Nephron (organoid): ENCODE results near the gene DMWD.
"Not testable (repeated sequence)": the region's sequence is repeated elsewhere in the genome, so short reads cannot be mapped to it uniquely, and the experiment has no call there.

Source experiments
- H3K27ac Mint-ChIP-seq, 3 experiments: 2 replicates each; pipeline ENCODE4 v1.8.0; 2020; ENCODE audit warnings: mixed read lengths in 3 of 3, mild to moderate bottlenecking in 2 of 3, moderate library complexity in 1 of 3
- H3K27me3 Mint-ChIP-seq: 2 replicates; pipeline ENCODE4 v1.8.0; 2021; ENCODE audit warnings: low read depth, mild to moderate bottlenecking, moderate library complexity, mixed read lengths
- H3K36me3 Mint-ChIP-seq: 2 replicates; pipeline ENCODE4 v1.8.0; 2020; ENCODE audit warnings: low read depth, mixed read lengths
- H3K4me1 Mint-ChIP-seq: 2 replicates; pipeline ENCODE4 v1.8.0; 2020; ENCODE audit warnings: mixed read lengths
- H3K4me3 Mint-ChIP-seq, 3 experiments: 2 replicates each; pipeline ENCODE4 v1.8.0; 2020; ENCODE audit warnings: mild to moderate bottlenecking in 3 of 3, mixed read lengths in 3 of 3, moderate library complexity in 2 of 3
- H3K9me3 Mint-ChIP-seq: 2 replicates; pipeline ENCODE4 v1.8.0; 2020; ENCODE audit warnings: mixed read lengths
- TF ChIP-seq, protein P1 (sequence below), 3 experiments: fragments of 200-600 bp; sonication (generic); IDR thresholded peaks; one replicate each; pipeline ENCODE4 v1.5.0; 2021; ENCODE audit warnings: antibody characterized with exemption in 3 of 3; ENCODE audit not compliant: unreplicated experiment in 3 of 3

DMWD gene

DNA sequence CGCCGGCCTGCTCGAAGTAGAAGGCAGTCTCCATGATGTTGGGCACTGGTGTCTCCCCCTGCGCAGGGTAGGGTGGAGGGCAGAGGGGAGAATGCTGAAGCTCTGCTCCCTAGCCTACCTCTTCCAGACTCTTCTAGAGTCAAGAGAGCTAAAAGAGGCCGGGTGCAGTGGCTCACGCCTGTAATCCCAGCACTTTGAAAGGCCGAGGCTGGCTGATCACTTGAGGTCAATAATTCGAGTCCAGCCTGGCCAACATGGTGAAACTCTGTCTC is 12.2 kb upstream of the DMWD start:
- H3K4me1 Mint-ChIP-seq, result peaks cover 10% of the 10 kb centered on the region
- peaks cover 11% of the 10 kb centered on the region for H3K27me3 Mint-ChIP-seq
- TF ChIP-seq, protein P1, sequence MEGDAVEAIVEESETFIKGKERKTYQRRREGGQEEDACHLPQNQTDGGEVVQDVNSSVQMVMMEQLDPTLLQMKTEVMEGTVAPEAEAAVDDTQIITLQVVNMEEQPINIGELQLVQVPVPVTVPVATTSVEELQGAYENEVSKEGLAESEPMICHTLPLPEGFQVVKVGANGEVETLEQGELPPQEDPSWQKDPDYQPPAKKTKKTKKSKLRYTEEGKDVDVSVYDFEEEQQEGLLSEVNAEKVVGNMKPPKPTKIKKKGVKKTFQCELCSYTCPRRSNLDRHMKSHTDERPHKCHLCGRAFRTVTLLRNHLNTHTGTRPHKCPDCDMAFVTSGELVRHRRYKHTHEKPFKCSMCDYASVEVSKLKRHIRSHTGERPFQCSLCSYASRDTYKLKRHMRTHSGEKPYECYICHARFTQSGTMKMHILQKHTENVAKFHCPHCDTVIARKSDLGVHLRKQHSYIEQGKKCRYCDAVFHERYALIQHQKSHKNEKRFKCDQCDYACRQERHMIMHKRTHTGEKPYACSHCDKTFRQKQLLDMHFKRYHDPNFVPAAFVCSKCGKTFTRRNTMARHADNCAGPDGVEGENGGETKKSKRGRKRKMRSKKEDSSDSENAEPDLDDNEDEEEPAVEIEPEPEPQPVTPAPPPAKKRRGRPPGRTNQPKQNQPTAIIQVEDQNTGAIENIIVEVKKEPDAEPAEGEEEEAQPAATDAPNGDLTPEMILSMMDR (IDR thresholded peaks at IDR 0.05; ENCODE audit: unreplicated experiment in 3 of 3), result no peak
- no peaks in the 10 kb centered on the region for H3K9me3 Mint-ChIP-seq
- no peaks in the 10 kb centered on the region for H3K36me3 Mint-ChIP-seq
- no peak overlapping the region for H3K27ac Mint-ChIP-seq
- H3K4me3 Mint-ChIP-seq, result no peak overlapping the region

DNA sequence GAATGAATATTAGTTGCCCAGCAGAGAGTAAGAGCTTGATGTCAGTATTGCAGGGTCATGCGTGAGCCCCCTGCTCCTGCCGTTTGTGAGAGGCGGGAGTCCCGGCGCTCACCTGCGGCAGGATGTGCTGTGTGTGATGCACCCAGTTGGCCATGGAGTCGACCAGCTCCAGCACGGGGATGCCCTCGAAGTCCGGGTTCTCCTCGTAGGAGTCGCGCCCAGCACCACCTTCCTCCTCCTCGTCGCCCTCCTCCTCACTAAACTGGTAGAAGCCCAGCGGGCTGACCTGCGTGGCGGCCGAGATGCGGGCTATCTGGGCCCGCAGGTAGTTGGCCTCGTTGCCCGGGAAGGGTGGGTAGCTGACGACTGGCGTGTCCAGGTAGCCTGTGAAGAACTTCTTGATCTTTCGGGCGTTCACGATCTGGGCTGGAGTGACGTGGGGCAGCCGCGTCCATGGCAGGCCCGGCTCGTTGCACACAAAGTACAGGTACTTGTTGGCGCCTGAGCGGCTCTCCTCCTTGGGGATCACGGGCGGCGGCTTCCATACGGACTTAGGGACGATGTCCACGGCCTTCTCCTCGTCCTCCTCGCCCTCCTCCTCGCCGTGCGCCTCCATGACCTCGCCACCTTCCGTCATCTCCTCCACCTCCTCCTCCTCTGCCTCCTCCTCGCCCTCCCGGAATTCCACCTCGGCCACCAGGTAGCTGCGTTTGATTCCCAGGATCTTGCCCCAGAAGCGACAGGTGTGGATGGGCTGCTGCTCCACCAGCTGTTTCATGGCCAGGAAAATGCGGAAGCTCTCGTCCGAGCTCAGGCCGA is 11.7 kb upstream of the DMWD start:
- no peak overlapping the region for H3K4me3 Mint-ChIP-seq
- H3K36me3 Mint-ChIP-seq, result no peaks in the 10 kb centered on the region
- TF ChIP-seq, protein P1 (IDR thresholded peaks at IDR 0.05; ENCODE audit: unreplicated experiment in 3 of 3), result no peak
- H3K27ac Mint-ChIP-seq, result no peak overlapping the region
- no peaks in the 10 kb centered on the region for H3K9me3 Mint-ChIP-seq
- H3K4me1 Mint-ChIP-seq, result peaks cover 6% of the 10 kb centered on the region
- peaks cover 11% of the 10 kb centered on the region for H3K27me3 Mint-ChIP-seq

DNA sequence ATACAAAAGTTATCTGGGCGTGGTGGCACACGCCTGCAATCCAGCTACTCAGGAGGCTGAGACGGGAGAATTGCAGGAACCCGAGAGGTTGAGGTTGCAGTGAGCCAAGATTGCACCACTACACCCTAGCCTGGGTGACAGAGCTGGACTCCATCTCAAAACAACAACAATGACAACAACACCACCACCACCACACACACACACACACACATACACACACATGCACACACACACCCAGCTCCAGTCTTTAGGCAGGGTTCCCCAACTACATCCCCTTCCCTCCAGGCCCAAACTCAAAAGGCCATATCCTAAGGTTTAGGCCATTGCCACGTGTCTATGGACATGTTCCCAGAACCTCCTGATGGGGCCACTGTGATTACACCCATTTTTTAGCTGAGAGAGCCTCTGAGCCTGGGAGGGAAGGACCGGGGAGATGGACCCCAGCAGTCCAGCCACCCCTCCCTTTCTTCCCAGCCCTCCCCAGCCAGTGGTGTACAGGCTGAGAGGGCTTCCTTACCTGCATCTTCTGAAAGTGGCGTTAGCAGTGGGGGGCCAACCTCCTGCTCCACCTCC is 9.0 kb upstream of the DMWD start:
- TF ChIP-seq, protein P1 (IDR thresholded peaks at IDR 0.05; ENCODE audit: unreplicated experiment in 3 of 3), result no peak
- Mint-ChIP-seq H3K4me1 (peaks cover 11% of the 10 kb centered on the region), H3K36me3 (no peaks in the 10 kb centered on the region), H3K27me3 (peaks cover 11% of the 10 kb centered on the region), H3K4me3 (peak overlapping the region in 1 of 3 experiments; percentile 28), H3K27ac (no peak overlapping the region), H3K9me3 (no peaks in the 10 kb centered on the region)

DNA sequence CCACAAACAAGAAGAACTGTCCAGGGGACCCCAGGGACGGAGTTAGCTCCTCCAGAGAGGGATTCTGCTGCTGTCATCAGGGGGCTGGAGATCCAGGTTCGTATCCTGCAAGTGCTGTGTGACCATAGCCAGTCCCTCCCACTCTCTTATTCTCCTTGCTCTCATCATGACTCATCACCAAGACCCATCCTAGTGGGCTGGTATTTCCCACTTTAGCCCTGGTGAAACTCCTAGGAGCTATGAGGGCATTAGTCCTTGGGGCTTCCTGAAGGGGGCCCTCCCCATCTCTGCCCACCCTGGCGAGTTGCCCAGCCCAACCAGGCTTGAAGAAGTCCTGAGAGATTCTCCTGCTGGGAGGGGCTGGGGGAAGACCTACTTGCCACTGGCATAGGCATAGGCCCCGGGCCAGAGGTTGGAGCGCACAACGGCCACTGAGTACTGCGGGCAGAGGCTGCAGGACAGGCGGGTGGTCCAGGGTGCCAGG is 7.5 kb upstream of the DMWD start:
- H3K27me3 Mint-ChIP-seq, result peaks cover 11% of the 10 kb centered on the region
- H3K4me3 Mint-ChIP-seq, result no peak overlapping the region
- H3K36me3 Mint-ChIP-seq, result no peaks in the 10 kb centered on the region
- TF ChIP-seq, protein P1 (IDR thresholded peaks at IDR 0.05; ENCODE audit: unreplicated experiment in 3 of 3), result no peak
- no peak overlapping the region for H3K27ac Mint-ChIP-seq
- peaks cover 11% of the 10 kb centered on the region for H3K4me1 Mint-ChIP-seq
- no peaks in the 10 kb centered on the region for H3K9me3 Mint-ChIP-seq

DNA sequence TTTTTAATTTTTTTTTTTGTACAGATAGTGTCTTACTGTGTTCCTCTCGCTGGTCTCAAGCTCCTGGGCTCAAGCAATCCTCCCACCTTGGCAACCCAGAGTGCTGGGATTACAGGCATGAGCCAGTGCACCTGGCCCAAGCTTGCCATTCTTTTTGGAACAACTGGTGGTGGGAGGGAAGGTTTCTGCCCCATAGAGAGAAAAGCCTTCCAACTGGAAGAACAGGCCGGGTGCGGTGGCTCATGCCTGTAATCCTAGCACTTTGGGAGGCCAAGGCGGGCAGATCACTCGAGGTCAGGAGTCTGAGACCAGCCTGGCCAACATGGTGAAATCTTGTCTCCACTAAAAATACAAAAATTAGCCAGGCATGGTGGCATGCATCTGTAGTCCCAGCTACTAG is 6.9 kb upstream of the DMWD start:
- H3K36me3 Mint-ChIP-seq, H3K9me3 Mint-ChIP-seq, H3K27ac Mint-ChIP-seq, H3K4me3 Mint-ChIP-seq: not testable (repeated sequence)
- Mint-ChIP-seq H3K4me1 (peaks cover 16% of the 10 kb centered on the region), H3K27me3 (peaks cover 15% of the 10 kb centered on the region)

DNA sequence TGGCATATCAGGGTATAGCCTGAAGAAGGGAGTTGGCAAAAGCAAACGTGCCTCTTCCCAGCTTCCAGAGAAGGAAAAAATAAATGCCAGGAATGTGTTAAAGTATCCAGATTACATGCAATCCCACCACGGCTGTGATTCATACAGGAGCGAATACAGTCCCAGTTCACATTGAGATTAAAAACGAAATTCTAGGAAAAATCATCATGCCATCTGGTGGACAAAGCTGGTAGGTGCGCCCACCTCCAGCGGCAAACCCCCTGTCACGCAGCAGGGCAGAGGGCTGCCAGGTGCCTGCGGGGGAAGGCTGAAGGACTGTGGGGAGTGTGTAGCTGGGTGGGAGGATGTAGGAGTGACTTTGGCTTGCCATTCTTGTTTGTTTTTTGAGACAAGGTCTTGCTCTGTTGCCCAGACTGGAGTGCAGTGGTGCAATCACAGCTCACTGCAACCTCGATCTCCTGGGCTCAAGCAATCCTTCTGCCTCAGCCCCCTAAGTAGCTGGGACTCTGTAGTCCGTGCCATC is 6.4 kb upstream of the DMWD start:
- no peaks in the 10 kb centered on the region for H3K9me3 Mint-ChIP-seq
- peaks cover 15% of the 10 kb centered on the region for H3K27me3 Mint-ChIP-seq
- H3K36me3 Mint-ChIP-seq, result no peaks in the 10 kb centered on the region
- H3K27ac Mint-ChIP-seq, result peak overlapping the region; percentile 16 to 64 (median 33)
- TF ChIP-seq, protein P1 (IDR thresholded peaks at IDR 0.05; ENCODE audit: unreplicated experiment in 3 of 3), result peak; percentile 84 to 88 (median 85)
- peaks cover 17% of the 10 kb centered on the region for H3K4me1 Mint-ChIP-seq
- peak overlapping the region in 2 of 3 experiments; percentile 0 to 14 for H3K4me3 Mint-ChIP-seq
